NCI-H1436 (cell line): Measurements from ENCODE around the gene MYO3B.
"Not testable (repeated sequence)": the region's sequence is repeated elsewhere in the genome, so short reads cannot be mapped to it uniquely, and the experiment has no call there.

Experiments used
- DNase-seq: peaks from one replicate; lab custom pipeline; 2025; lab: John Stamatoyannopoulos, UW

Gene MYO3B

GRCh38 chr2:170425281-170425751 lies 247.4 kb downstream of the MYO3B start:
- DNase-seq: no peak

DNA sequence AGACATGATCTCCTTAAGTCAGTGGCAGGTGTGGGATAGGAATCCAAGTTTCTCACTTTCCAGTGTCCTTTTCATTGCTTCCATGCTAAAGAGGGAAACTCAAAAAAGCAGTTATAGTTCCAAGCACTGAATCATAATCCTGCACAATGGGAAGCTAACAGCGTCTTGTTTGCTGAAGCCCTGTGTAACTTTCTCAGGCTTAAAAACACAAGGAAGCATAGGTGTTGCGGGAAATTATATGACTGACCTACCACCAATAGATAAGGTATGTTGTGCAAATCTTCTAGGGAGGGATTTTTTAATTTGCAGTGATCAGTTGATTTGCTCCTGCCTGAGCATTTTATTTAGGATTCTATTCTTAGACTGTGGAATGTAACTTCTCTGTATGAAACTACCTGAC lies 250.9 kb downstream of the MYO3B start:
- no peak for DNase-seq

- DNase-seq: no peak
These were observed 254.9 kb downstream of the MYO3B start for GRCh38 chr2:170432823-170433222.

- no peak for DNase-seq
These were observed 255.5 kb downstream of the MYO3B start for GRCh38 chr2:170433448-170433847.

DNA sequence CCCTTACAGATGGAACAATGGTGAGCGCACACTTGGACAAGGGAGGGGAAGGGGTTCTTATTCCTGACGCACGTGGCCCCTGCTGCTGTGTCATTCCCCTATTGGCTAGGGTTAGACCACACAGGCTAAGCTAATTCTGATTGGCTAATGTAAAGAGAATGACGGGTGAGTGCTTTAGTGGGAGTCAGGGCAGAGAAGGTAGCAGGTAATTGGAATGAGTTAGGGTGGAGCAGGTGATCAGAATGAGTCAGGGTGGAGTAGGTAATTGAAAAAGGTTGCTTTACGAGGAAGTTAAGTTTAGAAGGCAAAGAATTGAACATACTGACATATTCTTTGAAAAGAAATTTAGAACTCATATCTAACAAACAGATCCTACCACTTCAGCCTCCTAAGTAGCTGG lies 256.4 kb downstream of the MYO3B start:
- DNase-seq: not testable (repeated sequence)

DNA sequence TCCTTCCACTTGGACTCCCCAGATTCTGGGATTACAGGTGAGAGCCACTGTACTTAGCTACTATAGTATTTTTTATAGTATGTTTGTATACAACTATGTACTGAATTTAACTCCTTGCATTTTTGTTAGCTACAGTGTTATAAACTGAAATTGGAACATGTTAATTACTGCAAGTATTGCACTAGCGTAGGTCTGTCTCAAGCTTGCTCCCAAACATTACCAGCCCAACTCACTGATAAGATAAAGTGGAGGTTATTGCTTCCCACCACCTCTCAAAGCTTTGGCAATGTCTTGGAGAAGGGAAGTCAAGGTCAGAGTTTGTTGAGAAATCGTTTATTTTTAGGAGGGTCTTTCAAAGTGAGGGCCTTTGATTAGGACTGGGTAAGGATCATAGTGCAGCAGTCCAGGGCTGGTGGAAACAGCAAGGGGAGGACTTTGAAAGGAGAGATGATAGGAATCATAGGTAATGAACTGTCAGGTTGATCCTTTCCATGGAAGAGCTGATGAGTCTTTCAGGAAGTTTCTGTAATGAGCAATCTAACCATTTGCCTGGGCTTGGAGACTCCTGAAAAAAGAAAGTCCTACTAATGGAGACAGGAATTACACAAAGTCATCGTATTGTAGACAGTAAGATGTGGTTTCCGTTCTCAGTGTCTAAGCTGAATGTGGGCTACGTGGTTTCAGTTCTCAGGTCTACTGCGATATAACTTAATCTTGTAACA lies 257.1 kb downstream of the MYO3B start:
- no peak for DNase-seq

DNA sequence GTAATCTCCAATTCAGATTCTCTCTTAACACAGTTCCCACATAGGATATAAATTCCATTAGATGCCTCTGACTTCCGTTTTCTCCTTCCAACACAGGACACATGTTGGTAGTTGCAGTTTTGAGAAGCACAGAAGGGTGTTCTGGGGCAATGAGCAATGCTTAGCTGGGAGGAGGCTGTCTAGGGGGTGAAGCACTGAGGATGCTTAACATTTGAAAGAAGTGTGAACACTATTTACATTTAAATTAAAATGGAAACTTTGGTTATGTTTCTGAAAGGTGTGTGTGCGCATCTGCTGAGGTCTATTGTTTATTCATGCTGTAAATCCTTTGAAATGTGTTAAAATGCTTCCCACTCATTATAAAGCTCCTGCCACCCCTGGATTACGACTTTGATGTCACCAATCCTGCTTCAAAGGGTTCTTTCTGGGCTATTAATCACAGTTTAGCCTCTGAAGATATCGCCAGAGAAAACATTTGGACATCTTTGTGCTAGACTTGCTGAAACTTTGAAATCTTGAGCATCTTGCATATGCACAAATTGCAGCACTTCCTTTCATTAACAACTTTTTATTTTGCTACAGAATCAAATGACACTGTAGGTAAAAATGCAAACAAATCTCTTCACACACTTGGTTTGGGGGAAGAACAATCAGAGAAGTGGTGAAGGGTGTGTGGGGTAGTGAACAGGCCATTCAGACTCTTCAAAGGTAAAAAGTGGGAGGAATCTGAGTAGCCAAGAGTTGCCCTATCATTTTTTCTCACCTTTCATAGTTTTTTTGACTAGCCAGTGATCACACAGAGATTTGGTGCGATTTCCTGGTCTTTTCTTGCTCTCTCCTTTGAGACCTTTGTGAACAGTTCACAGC lies 258.4 kb downstream of the MYO3B start:
- DNase-seq: no peak

DNA sequence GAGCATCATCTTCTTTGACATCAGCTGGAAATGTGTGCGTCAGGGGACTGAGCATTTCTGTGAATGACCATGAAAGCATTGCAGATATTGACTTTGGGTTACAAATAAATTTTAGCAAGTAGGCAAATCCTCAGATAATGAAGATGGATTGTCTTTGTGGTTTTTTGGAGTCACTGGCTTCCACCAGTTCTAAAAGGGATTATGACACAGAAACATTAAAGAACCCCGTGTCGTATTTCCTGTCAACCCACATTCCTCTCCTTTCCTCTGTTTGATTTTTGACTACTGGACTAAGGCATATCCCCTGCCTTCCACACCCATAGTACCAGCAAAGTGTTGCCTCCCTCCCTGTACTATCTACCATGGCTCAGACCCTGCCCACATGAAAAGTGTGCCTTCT lies 268.1 kb downstream of the MYO3B start:
- DNase-seq: no peak

- no peak for DNase-seq
These were observed 271.1 kb downstream of the MYO3B start for GRCh38 chr2:170449034-170449433.

DNA sequence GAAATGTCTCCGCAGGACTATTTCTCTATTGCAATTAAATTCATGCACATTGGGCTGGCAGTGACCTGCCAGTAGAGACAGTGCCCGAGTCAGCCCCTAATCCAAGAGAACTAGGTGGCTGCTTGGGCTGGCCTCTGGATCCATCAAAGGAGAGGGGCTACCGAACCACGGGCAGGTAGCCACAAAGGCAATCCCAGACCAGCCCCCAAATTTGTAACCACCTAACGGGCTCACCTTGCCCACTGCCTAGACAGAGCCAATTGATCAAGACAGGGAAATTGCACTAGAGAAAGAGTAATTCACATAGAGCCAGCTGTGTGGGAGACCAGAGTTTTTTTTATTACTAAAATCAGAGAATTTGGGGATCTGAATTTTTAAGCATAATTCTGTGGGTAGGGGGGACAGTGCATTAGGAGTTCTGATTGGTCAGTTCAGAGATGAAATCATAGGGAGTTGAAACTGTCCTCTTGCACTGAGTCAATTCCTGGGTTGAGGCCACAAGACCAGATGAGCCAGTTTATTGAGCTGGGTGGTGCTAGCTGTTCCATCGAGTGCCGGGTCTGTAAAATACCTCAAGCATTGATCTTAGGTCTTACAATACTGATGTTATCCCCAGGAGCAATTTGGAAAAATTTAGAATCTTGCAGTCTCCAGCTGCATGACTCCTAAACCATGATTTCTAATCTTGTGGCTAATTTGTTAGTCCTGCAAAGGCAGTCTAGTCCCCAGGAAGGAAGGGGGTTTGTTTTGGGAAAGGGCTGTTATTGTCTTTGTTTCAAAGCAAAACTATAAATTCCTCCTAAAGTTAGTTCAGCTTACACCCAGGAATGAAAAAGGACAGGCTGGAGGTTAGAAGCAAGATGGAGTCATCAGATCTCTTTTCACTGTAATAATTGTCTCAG lies 276.8 kb downstream of the MYO3B start:
- no peak for DNase-seq

DNA sequence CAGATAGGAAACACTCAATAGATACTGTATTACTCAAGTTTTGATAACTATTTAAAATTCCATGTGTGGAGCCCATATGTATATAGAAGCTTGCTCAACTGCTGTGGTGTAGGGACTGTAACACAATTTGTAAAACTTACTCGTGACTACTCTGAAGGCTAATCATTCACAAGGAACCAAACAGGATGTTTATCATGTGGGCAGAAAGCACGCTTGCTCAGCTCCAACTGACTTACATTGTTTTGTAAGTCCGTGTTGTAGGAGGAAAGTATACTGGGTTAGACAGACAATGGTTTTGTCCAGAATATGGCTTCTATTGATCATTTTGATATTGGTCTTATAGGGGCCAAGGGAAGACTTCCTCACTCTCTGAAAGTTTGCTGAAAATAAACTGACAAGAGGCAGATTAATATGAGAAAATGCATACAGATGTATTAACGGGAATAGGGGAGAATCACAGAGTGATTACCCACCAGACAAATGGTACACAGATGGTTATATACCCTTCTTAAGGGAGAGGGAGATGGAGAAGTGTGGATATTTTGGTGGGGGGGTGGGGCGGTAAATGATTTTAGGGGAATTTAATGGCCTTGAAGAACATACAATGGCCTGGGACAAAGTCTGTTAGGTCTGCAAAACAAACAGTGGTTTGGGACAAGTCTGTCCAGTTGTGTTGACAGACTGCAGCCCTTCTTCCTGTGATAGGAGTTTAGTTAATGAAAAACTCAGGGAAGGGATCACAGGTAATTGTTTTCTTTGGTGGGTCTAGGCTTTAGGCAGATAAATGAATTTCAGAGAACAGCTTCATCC lies 277.9 kb downstream of the MYO3B start:
- no peak for DNase-seq

- DNase-seq: no peak
These were observed 279.0 kb downstream of the MYO3B start for GRCh38 chr2:170456914-170457313.

- no peak for DNase-seq
These were observed 279.8 kb downstream of the MYO3B start for GRCh38 chr2:170457742-170458141.

- no peak for DNase-seq
These were observed 283.9 kb downstream of the MYO3B start for GRCh38 chr2:170461889-170462288.

DNA sequence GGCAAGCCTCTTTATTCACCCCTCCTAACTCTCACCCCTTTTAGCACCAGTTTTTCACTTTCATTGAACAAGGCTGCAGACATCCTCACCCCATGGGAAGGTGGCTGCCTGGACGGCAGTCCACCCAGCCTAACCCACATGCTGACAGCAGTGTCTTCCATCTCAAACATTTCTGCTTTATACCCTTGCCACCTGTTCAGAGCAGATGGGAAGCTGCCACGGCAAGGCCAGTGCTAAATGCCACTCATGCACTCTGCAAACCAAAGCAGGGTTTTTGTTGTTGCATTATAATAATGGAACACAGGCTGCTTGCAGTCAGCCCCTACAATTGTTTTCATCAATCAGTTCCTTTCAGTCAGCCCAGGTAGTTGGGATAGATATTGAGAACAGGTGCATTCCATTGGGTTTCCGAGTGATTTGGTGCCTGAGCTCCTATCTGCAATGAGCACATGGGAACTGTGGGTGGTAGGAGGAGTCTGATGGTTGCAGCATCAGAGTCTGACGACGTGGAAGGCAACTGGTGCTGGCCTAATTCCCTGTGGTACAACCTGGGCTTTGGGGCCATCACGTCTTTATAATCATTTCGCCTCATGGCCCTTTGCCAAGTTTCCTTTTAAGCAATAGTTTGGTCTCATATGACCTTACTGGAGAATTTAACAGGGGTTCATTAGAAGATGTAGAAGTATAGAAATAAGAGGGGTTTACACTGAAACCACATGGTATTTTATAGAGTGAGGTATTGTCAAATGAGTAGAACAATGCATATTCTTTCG lies 284.7 kb downstream of the MYO3B start:
- peak; percentile 23 for DNase-seq

- DNase-seq: no peak
These were observed 285.2 kb downstream of the MYO3B start for GRCh38 chr2:170463206-170463537.

GRCh38 chr2:170464268-170464667 lies 286.3 kb downstream of the MYO3B start:
- DNase-seq: no peak

DNA sequence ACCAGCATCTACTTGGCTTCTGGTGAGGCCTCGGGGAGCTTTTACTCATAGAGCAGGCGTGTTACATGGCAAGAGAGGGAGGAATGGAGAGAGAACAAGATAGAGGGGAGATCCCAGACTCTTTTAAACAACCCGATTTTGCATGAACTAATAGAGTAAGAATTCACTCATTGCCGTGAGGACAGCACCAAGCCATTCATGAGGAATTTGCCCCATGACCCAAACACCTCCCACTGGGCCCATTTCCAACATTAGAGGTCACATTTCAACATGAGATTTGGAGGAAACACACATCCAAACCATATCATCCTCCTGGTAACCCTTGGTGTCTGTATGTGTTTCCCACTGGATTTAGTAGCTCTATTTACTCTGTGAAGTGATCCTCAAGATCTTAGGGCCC lies 287.3 kb downstream of the MYO3B start:
- no peak for DNase-seq

- DNase-seq: no peak
These were observed 288.7 kb downstream of the MYO3B start for GRCh38 chr2:170466632-170467031.

DNA sequence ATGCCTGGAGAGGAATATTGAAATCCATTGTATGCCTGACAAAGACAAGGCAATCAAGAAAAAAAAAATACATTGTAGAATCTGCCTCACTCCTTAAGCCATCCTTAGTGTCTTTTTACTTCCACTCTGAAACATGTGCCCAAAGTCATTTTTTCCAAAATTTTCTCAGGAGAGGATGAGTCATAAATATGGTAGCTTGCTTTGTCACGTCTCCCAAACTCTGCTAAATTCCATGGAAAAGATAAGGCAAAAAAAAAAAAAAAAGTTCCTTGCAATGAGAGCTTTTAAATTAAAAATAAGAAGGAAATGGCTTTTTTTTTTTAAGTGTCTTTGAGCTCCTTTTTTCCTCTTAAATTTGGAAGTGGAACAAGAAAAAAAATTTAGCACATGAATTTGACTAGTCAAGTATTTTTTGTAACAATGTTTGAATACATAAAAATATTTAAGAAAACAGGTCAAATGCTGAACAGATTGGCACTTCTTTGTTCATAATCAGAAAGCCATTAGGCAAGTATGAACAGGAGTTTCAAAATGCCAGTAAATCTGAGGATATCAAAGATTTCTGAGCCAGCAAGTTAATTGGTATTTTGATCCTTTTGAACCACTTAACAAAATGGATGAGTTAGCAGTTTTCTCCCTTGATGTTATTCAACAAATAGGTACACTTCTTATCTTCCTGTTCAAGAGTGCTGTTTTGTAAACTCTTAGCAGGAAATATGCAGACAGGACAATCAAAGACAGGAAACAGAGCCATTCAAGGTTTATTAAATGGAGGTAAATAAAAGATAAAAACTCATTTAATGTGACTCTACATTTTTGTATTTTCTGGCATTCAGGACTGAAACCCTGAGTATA lies 289.8 kb downstream of the MYO3B start:
- DNase-seq: peak; percentile 5
